SK-N-SH treated with all-trans-retinoic acid at 6 μM for 48 hours (cell line): ENCODE results near the gene KLHDC10.

Experiments used
- BACH2 ChIP-seq: fragments of 250-450 bp; sonication (Bioruptor Pico); IDR thresholded peaks from 2 replicates; pipeline ENCODE4 v1.9.0; 2021; ENCODE audit warnings: mild to moderate bottlenecking, borderline replicate concordance
- RARB ChIP-seq: fragments of 250-450 bp; sonication (Bioruptor Pico); IDR thresholded peaks from 2 replicates; pipeline ENCODE4 v1.8.0; 2021; ENCODE audit warnings: mild to moderate bottlenecking, moderate library complexity
- TCF4 ChIP-seq: fragments of 250-450 bp; sonication (Bioruptor Pico); IDR thresholded peaks from 2 replicates; pipeline ENCODE4 v1.8.0; 2021; ENCODE audit warnings: mild to moderate bottlenecking, moderate library complexity, borderline replicate concordance
- ZNF70 ChIP-seq: fragments of 450-650 bp; formaldehyde crosslinking; IDR thresholded peaks from 2 replicates; pipeline ENCODE4 v1.5.0; 2020; ENCODE audit warnings: mild to moderate bottlenecking, moderate library complexity
- ZNF8 ChIP-seq: fragments of 450-650 bp; formaldehyde crosslinking; IDR thresholded peaks from 2 replicates; pipeline ENCODE4 v1.5.0; 2020; ENCODE audit warnings: mild to moderate bottlenecking, moderate library complexity
- TF ChIP-seq, protein P1 (sequence below): fragments of 250-450 bp; sonication (Bioruptor Pico); IDR thresholded peaks from 2 replicates; pipeline ENCODE4 v1.8.0; 2020; ENCODE audit warnings: mild to moderate bottlenecking, moderate library complexity, borderline replicate concordance
- TF ChIP-seq, protein P2 (sequence below): fragments of 250-450 bp; sonication (Bioruptor Pico); IDR thresholded peaks from 2 replicates; pipeline ENCODE4 v1.5.1; 2020; ENCODE audit warnings: low read depth, mild to moderate bottlenecking, moderate library complexity

DNA sequence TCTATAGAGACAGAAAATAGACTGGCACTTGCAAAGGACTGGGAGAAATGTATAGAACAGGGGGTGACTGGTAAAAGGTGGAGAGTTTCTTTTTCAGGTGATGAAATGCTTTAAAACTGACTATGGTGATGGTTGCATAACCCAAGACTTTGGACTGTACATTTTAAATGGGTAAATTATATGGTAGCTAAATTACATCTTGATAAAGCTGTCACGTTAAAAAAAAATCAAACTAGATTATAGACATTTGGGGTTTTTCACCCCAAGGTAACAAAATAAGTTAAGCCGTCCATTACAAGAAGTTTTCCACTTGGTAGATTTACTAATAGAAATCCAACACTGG, 110.9 kb downstream of the KLHDC10 start:
- TF ChIP-seq, protein P1, sequence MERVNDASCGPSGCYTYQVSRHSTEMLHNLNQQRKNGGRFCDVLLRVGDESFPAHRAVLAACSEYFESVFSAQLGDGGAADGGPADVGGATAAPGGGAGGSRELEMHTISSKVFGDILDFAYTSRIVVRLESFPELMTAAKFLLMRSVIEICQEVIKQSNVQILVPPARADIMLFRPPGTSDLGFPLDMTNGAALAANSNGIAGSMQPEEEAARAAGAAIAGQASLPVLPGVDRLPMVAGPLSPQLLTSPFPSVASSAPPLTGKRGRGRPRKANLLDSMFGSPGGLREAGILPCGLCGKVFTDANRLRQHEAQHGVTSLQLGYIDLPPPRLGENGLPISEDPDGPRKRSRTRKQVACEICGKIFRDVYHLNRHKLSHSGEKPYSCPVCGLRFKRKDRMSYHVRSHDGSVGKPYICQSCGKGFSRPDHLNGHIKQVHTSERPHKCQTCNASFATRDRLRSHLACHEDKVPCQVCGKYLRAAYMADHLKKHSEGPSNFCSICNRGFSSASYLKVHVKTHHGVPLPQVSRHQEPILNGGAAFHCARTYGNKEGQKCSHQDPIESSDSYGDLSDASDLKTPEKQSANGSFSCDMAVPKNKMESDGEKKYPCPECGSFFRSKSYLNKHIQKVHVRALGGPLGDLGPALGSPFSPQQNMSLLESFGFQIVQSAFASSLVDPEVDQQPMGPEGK (CRISPR knock-in tag), result no peak
- no peak for TF ChIP-seq RARB (CRISPR knock-in tag)
- TF ChIP-seq ZNF70 (CRISPR knock-in tag), result no peak
- TF ChIP-seq ZNF8 (CRISPR knock-in tag), result no peak
- TF ChIP-seq BACH2 (CRISPR knock-in tag), result no peak
- TF ChIP-seq TCF4 (CRISPR knock-in tag), result no peak
- TF ChIP-seq, protein P2, sequence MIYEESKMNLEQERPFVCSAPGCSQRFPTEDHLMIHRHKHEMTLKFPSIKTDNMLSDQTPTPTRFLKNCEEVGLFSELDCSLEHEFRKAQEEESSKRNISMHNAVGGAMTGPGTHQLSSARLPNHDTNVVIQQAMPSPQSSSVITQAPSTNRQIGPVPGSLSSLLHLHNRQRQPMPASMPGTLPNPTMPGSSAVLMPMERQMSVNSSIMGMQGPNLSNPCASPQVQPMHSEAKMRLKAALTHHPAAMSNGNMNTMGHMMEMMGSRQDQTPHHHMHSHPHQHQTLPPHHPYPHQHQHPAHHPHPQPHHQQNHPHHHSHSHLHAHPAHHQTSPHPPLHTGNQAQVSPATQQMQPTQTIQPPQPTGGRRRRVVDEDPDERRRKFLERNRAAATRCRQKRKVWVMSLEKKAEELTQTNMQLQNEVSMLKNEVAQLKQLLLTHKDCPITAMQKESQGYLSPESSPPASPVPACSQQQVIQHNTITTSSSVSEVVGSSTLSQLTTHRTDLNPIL (CRISPR knock-in tag), result no peak
